ENCODE results near the gene CRTC1.

CRTC1 gene

DNA sequence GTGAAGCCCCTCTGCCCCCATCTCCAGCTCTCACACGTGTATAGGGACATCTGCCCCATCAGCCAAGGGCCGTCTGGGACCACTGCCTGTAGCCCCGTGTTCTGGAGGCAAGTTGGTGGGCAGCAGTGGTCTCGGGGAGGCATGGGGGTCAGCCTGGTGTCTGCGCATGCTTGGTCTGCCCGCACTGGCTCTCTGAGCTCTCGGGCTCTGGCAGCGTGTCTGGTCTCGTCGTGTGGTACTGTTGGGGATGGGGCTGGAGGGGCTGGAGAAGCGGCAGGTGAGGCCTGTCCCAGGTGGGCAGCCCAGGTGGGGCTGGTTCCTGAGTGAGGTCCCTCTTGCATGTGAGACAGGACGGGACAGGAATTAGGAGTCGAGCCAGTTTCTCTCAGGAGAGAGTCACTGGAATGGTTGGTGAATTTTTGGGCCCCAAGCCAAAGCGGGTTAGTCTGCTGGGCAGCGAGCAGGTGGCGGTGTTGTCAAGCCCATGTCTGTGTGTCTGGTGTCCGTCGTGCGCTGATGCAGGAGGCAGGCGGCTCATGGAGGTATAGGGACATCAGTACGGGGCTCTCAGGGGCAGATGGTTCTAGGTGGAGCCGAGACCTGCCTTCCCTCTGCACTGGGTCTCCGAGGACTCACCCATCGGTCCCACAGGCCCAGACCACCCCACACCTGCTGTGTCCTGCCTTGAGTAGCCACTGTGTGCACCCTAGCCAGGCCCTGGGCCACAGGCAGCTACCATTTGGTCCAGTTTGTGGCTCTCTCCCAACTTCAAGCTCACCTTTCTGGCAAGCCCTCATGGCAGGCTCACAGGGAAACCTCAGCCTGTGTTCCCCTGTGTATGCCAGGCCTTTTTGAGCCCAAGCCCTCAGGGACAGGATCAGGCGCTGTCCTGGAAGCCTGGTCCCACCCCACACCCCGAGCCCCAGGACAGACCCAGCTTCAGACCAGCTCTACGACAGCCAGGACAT, 89.4 kb downstream of the CRTC1 start:
- DNase-seq: no peak

DNA sequence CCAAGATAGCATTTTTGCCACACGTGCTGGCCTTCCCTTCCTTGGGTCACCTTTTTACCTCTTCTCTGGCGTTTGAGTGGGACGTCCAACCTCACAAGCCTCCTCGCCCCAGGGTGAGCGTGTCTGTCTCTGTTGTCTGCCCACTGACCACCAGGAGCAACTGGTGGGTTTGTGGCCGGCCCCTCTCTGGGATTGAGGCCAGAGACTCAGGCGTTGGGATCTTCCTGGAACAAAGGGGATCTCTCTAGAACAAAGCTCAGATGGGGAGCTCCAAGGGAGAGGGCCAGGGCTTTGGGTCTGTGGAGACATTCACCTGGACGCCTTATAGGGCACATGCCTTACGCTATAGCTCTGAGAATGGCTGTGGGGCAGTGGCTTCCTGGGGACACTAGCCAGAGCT, 90.2 kb downstream of the CRTC1 start:
- no peak for DNase-seq

DNA sequence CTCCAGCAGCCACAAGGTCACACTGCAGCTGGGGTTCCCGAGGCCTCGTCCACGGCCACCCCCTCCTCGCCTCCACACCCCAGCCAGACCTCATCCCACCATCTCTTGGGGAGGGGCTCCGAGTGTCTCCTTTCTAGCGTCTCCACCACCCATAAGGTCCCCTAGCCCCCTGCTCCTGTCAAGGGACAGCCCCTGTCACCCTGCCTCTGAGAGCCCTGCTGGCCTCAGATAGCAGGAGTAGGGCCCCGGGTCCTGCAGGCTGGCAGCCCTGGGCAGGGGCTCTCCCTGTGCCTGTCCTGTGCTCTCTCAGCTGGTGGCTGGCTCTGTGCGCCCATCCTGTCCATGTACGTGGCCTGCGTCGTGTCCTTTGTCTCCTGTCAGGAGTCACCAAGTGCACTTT, 90.6 kb downstream of the CRTC1 start:
- DNase-seq: no peak

DNA sequence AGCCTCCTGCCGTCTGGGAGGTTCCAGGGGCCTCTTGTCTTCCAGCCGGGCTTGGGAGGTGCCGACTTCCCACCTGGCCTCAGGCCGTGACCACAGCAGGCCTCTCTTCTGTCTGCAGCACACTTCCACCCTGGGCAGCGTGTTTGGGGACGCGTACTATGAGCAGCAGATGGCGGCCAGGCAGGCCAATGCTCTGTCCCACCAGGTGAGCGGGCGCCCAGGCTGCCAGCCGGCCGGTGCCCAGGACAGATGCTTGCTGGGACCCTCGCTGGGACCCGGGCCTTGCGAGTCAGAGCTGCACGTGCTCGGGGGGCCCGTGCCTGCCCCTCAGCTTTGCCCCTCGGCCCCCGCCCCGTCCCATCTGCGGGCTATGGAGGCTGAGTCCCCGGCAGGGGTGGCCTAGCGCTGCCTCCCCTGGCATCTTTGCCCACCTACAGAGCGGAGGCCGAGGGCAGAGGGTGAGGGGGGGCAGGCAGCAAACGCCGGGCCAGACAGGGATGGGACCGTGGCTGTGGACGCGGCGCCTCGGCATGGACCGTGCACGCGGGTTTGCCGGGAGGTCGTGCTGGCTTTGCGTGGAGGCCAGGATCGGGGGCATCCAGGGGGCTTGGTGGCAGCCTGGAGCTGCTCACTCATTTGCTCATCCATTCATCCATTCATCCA, 91.4 kb downstream of the CRTC1 start:
- no peak for DNase-seq

DNA sequence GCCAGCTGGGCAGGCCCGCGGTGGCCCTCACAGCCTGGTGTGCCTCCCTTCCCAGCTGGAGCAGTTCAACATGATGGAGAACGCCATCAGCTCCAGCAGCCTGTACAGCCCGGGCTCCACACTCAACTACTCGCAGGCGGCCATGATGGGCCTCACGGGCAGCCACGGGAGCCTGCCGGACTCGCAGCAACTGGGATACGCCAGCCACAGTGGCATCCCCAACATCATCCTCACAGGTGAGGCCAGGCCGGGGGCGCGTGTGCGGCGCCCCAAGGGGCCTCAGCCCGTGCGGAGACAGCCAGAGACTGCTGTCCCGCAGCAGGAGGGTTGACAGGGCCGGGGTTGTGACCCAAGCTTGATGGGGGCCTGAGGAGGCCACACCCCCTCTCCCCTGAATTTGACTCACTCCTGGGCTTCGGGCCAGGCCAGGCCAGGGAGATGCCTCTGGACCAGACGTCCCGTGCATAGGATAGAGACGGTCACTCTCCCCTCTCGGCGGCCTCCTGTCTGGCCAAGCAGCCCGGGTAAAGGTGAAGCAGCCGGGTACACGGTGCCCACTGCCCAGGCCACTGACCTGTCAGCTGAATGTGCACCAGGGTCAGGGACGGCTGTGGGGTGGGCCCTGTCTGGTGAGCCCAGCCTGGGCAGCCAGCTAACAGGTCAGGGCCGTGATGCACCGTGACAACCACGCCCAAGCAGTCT, 92.3 kb downstream of the CRTC1 start:
- DNase-seq: no peak

DNA sequence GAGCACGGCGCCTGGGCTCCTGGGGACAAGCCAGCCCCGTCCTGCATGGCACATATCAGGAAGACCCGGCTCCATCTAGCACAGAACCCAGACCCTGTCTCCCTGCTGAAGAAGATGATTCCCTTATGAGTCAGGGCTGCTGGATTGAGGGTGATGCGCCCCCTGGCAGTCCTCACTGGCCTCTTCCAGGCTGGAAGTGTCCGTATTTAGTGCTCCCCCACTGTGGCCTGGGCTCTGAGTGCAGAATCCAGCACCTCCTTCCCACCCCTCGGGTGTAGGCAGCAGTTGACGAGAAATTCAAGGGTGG, 92.8 kb downstream of the CRTC1 start:
- no peak for DNase-seq

GRCh38 chr19:18776736-18777135, 93.3 kb downstream of the CRTC1 start:
- no peak for DNase-seq

DNA sequence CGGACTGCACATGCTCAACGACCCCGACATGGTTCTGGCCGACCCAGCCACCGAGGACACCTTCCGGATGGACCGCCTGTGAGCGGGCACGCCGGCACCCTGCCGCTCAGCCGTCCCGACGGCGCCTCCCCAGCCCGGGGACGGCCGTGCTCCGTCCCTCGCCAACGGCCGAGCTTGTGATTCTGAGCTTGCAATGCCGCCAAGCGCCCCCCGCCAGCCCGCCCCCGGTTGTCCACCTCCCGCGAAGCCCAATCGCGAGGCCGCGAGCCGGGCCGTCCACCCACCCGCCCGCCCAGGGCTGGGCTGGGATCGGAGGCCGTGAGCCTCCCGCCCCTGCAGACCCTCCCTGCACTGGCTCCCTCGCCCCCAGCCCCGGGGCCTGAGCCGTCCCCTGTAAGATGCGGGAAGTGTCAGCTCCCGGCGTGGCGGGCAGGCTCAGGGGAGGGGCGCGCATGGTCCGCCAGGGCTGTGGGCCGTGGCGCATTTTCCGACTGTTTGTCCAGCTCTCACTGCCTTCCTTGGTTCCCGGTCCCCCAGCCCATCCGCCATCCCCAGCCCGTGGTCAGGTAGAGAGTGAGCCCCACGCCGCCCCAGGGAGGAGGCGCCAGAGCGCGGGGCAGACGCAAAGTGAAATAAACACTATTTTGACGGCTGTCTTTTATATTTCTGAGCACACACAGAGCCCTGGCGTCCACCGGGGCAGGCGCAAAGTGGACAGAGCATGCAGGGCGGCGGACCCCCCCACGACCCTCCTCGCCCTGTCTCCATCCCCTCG, 94.0 kb downstream of the CRTC1 start:
- DNase-seq: no peak

- DNase-seq: no peak
These were observed 94.6 kb downstream of the CRTC1 start for GRCh38 chr19:18778076-18778389.

DNA sequence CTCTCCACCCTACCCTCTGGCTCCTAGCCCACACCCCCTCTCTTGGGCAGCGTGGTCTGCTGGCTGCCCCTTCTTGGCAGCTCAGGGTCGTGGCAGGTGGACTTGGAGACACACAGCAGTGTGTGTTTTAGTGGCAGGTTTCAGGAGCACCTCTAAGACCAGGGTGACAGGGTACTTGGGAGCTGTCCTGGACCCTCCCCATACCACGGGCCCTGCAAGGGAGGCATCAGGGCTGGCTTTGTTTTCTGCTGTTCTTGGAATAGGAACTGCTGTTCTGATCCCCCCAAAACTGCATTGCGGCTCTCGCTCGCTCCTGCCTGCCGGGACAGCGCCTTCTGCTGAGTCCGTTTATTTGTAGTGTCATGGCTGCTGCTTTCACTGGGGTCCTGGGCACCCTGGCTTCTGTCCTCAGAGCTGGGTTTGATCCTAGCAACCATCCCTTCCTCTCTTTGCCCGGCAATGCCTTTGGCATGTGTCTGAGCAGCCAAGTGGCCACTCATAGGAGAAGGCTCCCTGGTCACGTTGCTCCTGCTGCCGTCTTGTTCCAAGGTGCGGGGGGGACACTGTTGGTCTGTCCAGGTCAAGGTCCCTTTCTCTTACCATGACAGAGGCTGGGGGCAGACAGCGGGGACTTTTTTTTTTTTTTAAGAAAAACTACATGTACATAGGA, 95.5 kb downstream of the CRTC1 start:
- DNase-seq: no peak

DNA sequence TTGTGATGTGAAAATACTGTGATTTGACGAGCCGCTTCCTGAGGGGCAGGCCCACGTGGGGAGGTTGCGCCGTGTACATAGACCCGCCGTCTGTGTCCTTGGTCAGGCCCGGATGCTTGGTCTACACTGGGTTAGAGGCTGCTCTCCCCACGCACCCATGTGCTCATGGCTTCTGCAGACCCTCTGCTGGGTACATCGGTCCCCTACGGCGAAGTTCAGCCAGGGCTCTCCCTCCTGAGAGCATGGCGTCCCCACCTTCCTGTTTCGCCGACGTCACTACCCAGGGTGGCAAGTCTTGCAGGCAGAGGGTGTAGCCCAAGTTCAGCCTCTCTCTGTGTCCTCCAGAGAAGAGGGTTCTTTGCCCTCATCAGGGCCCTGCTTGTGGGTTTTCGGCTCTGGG, 96.6 kb downstream of the CRTC1 start:
- DNase-seq: no peak

DNA sequence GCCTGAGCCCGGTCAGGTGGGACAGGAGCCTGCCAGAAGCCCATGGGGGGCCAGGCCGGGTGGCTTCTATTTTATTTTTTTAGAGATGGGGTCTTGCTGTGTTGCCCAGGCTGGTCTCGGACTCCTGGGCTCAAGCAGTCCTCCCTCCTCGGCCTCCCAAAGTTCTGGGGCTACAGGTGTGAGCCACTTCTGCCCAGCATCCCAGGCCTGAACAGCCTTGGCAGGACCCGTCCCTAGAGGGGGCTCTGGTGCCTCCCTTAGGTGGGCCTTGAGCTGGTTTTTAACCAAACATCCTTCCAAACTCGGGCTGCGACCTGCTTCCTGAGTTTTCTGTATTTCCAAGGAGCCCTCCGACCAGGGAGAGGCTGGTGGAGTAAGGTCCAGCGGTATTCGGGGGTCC, 97.2 kb downstream of the CRTC1 start:
- DNase-seq: no peak

GRCh38 chr19:18781047-18781600, 97.6 kb downstream of the CRTC1 start:
- DNase-seq: no peak

GRCh38 chr19:18781885-18782527, 98.5 kb downstream of the CRTC1 start:
- DNase-seq: no peak

DNA sequence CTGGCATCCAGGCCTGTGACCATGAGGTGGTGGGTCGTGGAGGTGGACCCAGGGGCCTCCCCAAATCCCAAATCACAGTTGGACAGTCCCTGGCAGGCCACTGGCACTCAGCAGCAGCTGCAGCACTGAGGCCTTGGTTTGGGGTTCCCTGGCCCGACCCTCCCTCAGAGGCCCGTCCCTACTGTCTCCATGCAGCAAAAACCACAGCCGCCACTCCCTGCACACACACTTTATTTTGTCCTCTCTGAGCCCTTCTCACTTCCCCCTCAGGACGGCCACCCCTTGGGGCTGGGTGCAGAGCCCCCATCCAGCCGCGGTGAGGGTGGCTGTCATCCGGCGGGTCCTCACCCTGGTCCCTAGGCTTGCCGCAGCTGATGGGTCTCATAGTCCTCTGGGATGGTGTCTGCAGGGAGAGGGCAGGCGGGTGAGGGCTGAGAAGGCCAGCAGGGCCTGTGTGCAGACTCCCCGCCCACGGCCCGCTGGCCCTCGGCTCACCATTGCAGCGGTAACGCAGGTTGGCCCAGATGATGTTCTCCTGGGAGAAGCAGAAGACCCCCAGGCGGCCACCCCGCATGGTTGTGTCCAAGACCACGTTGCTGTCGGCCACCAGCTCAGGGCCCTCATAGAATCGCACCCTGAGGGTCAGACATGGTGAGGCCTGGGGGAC, 99.2 kb downstream of the CRTC1 start:
- no peak for DNase-seq

DNA sequence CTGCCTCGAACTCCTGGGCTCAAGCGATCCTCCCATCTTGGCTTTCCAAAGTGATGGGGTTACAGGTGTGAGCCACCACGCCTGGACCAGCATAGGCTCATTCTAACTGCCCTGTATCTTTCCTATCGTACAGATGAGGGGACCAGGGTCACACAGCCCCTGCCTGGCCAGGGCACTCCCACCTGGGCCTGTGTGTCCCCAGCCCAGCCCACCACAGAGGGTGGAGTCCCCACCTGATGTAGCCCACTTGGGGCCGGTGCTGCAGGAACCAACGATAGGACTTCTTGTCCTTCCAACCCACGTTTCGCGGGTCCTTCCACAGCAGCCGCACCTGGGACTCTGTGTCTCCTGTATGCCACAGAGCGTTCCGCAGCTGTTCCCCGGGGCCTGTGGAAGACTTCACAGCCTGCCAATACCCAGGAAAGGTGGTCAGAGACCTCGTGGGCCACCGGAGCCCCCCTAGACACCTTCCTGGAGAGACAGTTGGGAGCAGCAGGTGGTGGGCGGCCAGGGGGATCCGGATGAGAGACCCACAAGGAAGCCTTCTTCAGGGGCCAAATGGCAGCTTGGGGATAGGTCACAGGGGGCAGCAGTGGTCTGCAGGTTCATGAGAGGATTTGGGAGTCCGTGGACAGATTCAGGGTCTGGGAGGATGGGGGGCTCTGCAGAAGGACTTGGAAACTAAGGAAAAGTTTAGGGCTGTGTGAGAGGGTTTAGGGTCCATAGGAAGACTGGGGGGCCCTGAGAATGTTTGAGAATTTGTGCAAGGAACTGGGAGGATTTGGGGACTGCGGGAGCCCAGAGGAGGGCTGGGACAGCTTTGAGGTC, 100.7 kb downstream of the CRTC1 start:
- DNase-seq: no peak

GRCh38 chr19:18784786-18785120, 101.3 kb downstream of the CRTC1 start:
- DNase-seq: no peak

GRCh38 chr19:18785179-18786124, 102.0 kb downstream of the CRTC1 start:
- peak; percentile 48 to 80 for DNase-seq
